Loucy (cell line): Measurements from ENCODE around the gene RAD51D.

Experiments used
- H2AFZ ChIP-seq: fragments of 200-600 bp; sonication (generic); 2 replicates; pipeline ENCODE4 v1.6.0; 2016; ENCODE audit warnings: antibody characterized with exemption, mild to moderate bottlenecking, low read length, moderate library complexity
- H3F3A ChIP-seq: fragments of 200-600 bp; 2 replicates; pipeline ENCODE4 v1.6.0; 2016; ENCODE audit warnings: antibody characterized with exemption, low read depth, mild to moderate bottlenecking
- H3K27me3 ChIP-seq: fragments of 200-600 bp; sonication (generic); 2 replicates; pipeline ENCODE4 v1.6.1; 2014; ENCODE audit warnings: low read length, mild to moderate bottlenecking; ENCODE audit not compliant: insufficient read depth, poor library complexity, severe bottlenecking
- H3K36me3 ChIP-seq: fragments of 200-600 bp; sonication (generic); 2 replicates; pipeline ENCODE4 v1.6.1; 2016; ENCODE audit warnings: low read length; ENCODE audit not compliant: insufficient read depth
- H3K4me1 ChIP-seq: fragments of 200-600 bp; sonication (generic); 2 replicates; pipeline ENCODE4 v1.5.1; 2014; ENCODE audit warnings: low read length, mild to moderate bottlenecking; ENCODE audit not compliant: insufficient read depth, poor library complexity, severe bottlenecking
- H3K4me2 ChIP-seq: fragments of 200-600 bp; sonication (generic); 2 replicates; pipeline ENCODE4 v1.6.0; 2014; ENCODE audit warnings: antibody characterized with exemption, low read length, low read depth, mild to moderate bottlenecking; ENCODE audit not compliant: poor library complexity, severe bottlenecking
- H3K4me3 ChIP-seq: fragments of 200-600 bp; sonication (generic); 2 replicates; pipeline ENCODE4 v1.5.1; 2014; ENCODE audit warnings: low read length, mild to moderate bottlenecking, mixed read lengths; ENCODE audit not compliant: poor library complexity, severe bottlenecking
- H3K79me2 ChIP-seq: fragments of 200-600 bp; sonication (generic); 2 replicates; pipeline ENCODE4 v1.6.1; 2014; ENCODE audit warnings: low read length; ENCODE audit not compliant: insufficient read depth
- H3K9ac ChIP-seq: fragments of 200-600 bp; sonication (generic); 2 replicates; pipeline ENCODE4 v1.6.0; 2014; ENCODE audit warnings: mild to moderate bottlenecking, low read depth, low read length, moderate library complexity; ENCODE audit not compliant: poor library complexity, severe bottlenecking
- H3K9me2 ChIP-seq: fragments of 200-600 bp; sonication (generic); replicated peaks from 2 replicates; pipeline ENCODE4 v1.6.1; 2016; ENCODE audit warnings: low read depth, low read length, mixed read lengths
- H3K9me3 ChIP-seq: fragments of 200-600 bp; sonication (generic); 2 replicates; pipeline ENCODE4 v1.6.1; 2014; ENCODE audit warnings: mild to moderate bottlenecking, antibody characterized with exemption, low read length, low read depth; ENCODE audit not compliant: insufficient read depth
- H4K20me1 ChIP-seq: fragments of 200-600 bp; sonication (generic); 2 replicates; pipeline ENCODE4 v1.6.0; 2014; ENCODE audit warnings: antibody characterized with exemption, low read length, mild to moderate bottlenecking; ENCODE audit not compliant: insufficient read depth, poor library complexity, severe bottlenecking
- CTCF ChIP-seq: fragments of 200-600 bp; sonication (generic); conservative IDR thresholded peaks from 2 replicates; pipeline ENCODE4 v1.5.1; 2014; ENCODE audit warnings: mild to moderate bottlenecking, antibody characterized with exemption, low read length
- EZH2phosphoT487 ChIP-seq: fragments of 200-600 bp; IDR thresholded peaks from 2 replicates; pipeline ENCODE4 v1.6.1; 2018; ENCODE audit warnings: antibody characterized with exemption, mild to moderate bottlenecking, moderate library complexity, borderline replicate concordance

RAD51D gene

GRCh38 chr17:35101725-35102124, 17.9 kb downstream of the RAD51D start:
- Histone ChIP-seq H3K9me3 (no peaks in the 10 kb centered on the region), H4K20me1 (no peaks in the 10 kb centered on the region), H3K9ac (no peak overlapping the region), H3K4me3 (no peak overlapping the region), H3K79me2 (no peaks in the 10 kb centered on the region), H2AFZ (no peak overlapping the region), H3K4me2 (no peak overlapping the region), H3K4me1 (no peaks in the 10 kb centered on the region), H3F3A (no peaks in the 10 kb centered on the region), H3K27me3 (no peaks in the 10 kb centered on the region), H3K9me2 (no peaks in the 10 kb centered on the region), H3K36me3 (peaks cover 17% of the 10 kb centered on the region; the same call in 1 of the 2 replicates)
- TF ChIP-seq CTCF (no peak), EZH2phosphoT487 (no peak)

- H3K9me3 ChIP-seq = no peaks in the 10 kb centered on the region
- no peak overlapping the region for H3K4me2 ChIP-seq
- no peaks in the 10 kb centered on the region for H4K20me1 ChIP-seq
- H3K27me3 ChIP-seq = no peaks in the 10 kb centered on the region
- H3K9ac ChIP-seq = no peak overlapping the region
- no peaks in the 10 kb centered on the region for H3K9me2 ChIP-seq
- no peaks in the 10 kb centered on the region for H3K4me1 ChIP-seq
- H3K79me2 ChIP-seq = no peaks in the 10 kb centered on the region
- peaks cover 11% of the 10 kb centered on the region; the same call in 1 of the 2 replicates for H3K36me3 ChIP-seq
- no peaks in the 10 kb centered on the region for H3F3A ChIP-seq
- no peak for TF ChIP-seq CTCF
- no peak for TF ChIP-seq EZH2phosphoT487
- no peak overlapping the region for H3K4me3 ChIP-seq
- H2AFZ ChIP-seq = no peak overlapping the region
These were observed 18.6 kb downstream of the RAD51D start for GRCh38 chr17:35101036-35101435.

- Histone ChIP-seq H3K36me3 (peaks cover 8% of the 10 kb centered on the region; the same call in 1 of the 2 replicates), H3K79me2 (no peaks in the 10 kb centered on the region), H3K9me3 (no peaks in the 10 kb centered on the region), H4K20me1 (no peaks in the 10 kb centered on the region), H3K4me1 (no peaks in the 10 kb centered on the region), H3K9me2 (no peaks in the 10 kb centered on the region), H3K4me2 (no peak overlapping the region), H3K27me3 (no peaks in the 10 kb centered on the region), H3K9ac (no peak overlapping the region), H2AFZ (no peak overlapping the region), H3F3A (no peaks in the 10 kb centered on the region), H3K4me3 (no peak overlapping the region)
- TF ChIP-seq EZH2phosphoT487 (no peak), CTCF (no peak)
These were observed 19.8 kb downstream of the RAD51D start for GRCh38 chr17:35099908-35100307.
